ENCODE results near the gene PEDS1. TPM values are rescaled to one million over a fixed set of nuclear protein-coding genes. Genes with fewer than 3 reads are reported as not detected.

PEDS1 gene
- total RNA-seq, 6 donors from 2014 or later: 30.4 to 59.3 (median 34.2) TPM

Other genes with a start within 250 kb of the PEDS1 start
- gene SPATA2, start 238.2 kb downstream of the PEDS1 start, total RNA-seq: 1 to 10 TPM; 5.1 to 9.4 (median 6.4) TPM
- 100 to 1,000 TPM in 4 of 6 donors, 10 to 100 TPM in 2; 72.4 to 248 (median 173) TPM for gene RNF114, start 217.3 kb downstream of the PEDS1 start, total RNA-seq
- 10 to 100 TPM in 1 of 6 donors, 1 to 10 TPM in 5; 3.9 to 11.0 (median 5.1) TPM for gene SNAI1, start 170.7 kb downstream of the PEDS1 start, total RNA-seq
- gene UBE2V1, start 40.6 kb downstream of the PEDS1 start, total RNA-seq: 100 to 1,000 TPM in 1 of 6 donors, 10 to 100 TPM in 5; 50.3 to 116 (median 69.9) TPM
- 100 to 1,000 TPM; 161 to 411 (median 292) TPM for gene CEBPB, start 37.1 kb upstream of the PEDS1 start, total RNA-seq

Data from upper lobe of left lung (tissue), 6 donors.